Liver (tissue), 2 donors: ENCODE results near the gene BICRA.

Experiments used
- TAF1 ChIP-seq: conservative IDR thresholded peaks from 2 replicates; pipeline ENCODE4 v1.6.1; 2016; ENCODE audit warnings: antibody characterized with exemption, mild to moderate bottlenecking
- TF ChIP-seq, protein P1 (sequence below): IDR thresholded peaks from 2 replicates; pipeline ENCODE4 v1.6.1; 2016; ENCODE audit warnings: antibody characterized with exemption
- donor health status: healthy.

DNA sequence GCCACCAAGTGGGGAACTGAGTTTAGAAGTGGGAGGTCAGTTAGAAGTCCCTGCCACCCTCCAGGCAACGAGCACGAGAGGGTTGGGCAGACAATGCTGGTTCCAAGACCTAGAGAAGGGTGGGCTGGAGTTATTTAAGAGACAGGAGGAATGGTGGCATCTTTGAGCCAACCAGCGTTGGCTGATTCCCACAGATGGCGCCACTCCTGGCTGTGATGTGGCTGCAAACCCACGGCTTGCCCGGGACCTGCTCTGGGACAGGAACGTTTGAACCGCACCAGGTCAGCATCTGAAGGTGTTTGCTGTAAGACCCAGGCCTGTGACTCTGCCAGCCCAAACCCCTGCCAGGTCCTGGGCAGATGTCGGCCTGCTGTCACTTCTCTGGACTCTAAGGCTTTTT is 42.8 kb downstream of the BICRA start:
- TF ChIP-seq, protein P1, sequence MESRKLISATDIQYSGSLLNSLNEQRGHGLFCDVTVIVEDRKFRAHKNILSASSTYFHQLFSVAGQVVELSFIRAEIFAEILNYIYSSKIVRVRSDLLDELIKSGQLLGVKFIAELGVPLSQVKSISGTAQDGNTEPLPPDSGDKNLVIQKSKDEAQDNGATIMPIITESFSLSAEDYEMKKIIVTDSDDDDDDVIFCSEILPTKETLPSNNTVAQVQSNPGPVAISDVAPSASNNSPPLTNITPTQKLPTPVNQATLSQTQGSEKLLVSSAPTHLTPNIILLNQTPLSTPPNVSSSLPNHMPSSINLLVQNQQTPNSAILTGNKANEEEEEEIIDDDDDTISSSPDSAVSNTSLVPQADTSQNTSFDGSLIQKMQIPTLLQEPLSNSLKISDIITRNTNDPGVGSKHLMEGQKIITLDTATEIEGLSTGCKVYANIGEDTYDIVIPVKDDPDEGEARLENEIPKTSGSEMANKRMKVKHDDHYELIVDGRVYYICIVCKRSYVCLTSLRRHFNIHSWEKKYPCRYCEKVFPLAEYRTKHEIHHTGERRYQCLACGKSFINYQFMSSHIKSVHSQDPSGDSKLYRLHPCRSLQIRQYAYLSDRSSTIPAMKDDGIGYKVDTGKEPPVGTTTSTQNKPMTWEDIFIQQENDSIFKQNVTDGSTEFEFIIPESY = no peak
- TF ChIP-seq TAF1 = no peak
